Stimulated activated CD4-positive, alpha-beta T cell treated with anti-CD3 and anti-CD28 coated beads, TNF-alpha, amount 100 ng/mL, for 1 hour (primary cell): ENCODE data around the gene FANCC.

Source experiments
- DNase-seq, 3 donors: peaks; one replicate each; pipeline ENCODE4 v3.0.0-alpha.2; 2020; ENCODE audit warnings: low read depth in 3 of 3, low spot score in 1 of 3

Gene FANCC

DNA sequence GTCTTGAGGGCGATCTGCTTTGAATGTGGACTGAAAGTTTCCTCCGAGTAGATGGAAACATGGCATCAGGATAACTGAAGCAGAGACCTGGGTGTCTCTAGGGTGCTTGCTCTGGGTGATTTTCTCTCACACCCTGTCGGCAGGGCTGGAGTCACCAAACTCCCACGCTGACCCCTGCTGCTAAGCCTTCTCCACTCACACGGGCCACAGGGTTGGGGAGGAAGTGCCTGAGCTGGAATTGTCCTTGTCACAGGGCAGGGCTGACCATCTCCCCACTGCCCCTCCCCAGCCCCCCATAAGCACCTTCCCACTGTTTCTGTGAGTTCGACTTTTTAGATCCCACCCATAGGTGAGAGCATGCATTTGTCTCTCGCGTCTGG is 212.9 kb downstream of the FANCC start:
- no peak for DNase-seq

- DNase-seq: no peak
These were observed 213.5 kb downstream of the FANCC start for GRCh38 chr9:95103871-95104580.

DNA sequence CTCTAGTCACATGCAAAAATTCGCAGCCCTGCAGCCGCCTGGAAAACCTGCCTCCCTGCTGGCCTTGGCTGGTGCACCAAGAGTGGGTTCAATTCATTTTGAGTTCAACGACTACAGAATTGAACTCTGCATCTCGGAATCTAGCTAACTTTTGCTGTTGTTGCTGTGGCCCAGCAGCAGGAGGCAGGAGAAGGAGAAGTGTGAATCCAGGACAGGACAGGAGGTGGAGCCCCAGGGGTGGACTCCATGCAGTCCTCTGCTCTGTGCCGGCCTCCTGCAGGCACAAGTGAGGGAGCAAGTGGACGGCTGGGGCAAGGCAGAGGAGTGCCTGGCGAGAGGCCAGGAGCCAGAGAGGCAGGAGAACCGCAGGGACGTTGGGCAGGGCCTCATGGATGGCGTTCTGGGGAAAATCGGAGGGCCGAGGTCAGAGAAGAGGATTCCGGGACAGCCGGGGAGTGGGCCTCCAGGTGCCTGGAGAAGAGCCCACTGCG is 214.2 kb downstream of the FANCC start:
- no peak for DNase-seq

GRCh38 chr9:95102572-95102971 is 214.9 kb downstream of the FANCC start:
- no peak for DNase-seq

GRCh38 chr9:95102001-95102433 is 215.5 kb downstream of the FANCC start:
- no peak for DNase-seq

DNA sequence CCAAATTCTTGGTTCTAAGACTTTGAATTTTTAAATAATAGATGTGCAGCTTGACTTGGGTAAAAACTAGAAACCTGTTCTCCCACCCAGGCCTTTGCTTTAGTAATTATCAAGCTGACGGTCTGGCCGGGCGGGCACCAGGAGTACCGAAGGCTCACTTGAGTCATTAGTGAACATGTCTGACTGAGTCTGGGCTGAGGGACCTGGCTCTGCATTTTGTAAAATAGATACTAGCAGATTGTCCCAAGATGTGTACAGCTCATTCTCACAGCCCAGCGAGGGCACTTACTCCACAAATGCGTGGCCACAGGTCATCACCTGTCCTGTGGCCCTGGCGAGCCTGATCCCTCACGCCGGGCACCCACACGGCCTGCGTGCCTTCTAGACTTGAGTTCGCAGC is 216.2 kb downstream of the FANCC start:
- no peak for DNase-seq

- no peak for DNase-seq
These were observed 217.4 kb downstream of the FANCC start for GRCh38 chr9:95100071-95100627.

DNA sequence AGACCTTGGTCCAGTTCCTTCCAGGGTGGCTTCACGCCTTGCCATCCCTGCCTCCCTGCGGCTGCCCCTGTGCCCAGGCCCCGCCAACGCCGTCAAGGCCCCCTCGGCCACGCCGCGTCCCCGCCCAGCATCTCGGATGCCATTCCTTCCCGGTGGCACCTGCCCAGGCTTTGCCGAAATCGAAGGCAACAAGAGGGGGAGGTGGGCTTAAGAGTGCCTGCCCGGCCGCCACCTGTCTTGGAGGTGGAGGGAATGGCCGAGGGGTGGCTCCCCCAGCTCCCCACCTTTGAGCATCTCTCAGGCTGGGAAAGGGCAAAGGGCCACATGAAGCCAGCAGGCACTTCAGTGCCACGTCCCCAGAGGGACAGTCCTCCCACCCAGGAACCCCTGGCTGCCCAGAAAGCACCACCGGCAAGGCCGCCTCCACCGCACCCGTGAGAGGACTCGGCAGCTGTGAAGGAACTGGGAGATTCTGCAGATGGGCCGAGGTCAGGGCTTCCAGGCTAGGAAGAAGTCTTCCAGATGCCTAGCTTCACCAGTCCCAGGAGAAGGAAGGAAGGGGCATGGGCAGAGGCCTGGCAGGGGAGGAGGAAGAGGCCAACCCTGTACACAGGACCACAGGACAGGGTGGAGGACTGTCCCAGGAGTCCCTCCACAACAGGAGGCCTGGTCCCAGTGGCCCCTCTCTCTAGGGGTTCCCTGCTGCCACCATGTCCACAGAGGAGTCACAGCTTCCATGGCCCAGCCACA is 218.0 kb downstream of the FANCC start:
- no peak for DNase-seq

DNA sequence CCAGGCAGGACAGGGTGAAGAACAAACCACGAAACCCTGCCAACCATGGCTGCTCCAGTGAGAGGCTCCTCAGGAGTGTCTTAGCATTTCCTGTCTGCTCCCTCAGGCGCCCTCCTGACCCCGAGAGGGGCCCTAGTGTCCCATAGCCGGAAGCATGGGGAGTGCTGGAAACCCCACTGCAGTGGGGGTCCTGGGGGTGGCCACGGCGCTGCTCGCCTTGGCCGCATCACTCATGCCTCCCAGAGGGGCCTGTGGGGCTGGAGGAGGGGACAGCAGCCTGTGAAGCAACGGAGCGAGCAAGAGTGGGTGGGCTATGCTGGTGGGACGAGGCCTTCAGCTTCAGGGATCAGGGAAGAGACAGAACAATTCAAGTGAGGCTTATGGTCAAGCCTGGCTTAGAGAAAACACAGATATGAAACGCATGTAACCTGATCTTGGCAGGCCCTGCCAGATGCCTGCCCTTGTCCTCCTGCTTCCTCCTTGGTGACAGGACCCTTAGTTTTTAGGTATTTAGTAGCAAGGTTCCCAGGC is 219.1 kb downstream of the FANCC start:
- no peak for DNase-seq

DNA sequence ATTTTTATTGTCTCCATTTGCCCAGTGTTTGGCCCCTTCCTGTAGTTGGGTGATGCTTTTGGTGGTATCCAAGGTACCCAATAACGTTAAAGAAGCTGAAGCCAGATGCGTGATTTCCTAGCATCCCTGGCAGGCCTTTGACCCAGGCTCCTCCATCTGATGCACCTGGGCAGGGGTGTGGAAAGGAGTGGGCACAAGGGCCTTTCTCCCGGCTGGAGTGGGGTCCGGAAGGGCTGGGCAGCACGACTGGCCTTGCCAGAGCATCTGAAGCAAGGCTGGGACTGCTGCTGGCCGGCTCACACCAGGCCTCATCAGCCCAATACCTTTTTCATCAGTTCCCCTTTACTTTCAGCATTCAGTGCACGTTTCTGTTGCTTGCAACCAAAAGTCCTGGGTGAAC is 220.2 kb downstream of the FANCC start:
- no peak for DNase-seq

GRCh38 chr9:95096807-95097206 is 220.7 kb downstream of the FANCC start:
- no peak for DNase-seq

GRCh38 chr9:95096381-95096780 is 221.1 kb downstream of the FANCC start:
- DNase-seq: no peak

DNA sequence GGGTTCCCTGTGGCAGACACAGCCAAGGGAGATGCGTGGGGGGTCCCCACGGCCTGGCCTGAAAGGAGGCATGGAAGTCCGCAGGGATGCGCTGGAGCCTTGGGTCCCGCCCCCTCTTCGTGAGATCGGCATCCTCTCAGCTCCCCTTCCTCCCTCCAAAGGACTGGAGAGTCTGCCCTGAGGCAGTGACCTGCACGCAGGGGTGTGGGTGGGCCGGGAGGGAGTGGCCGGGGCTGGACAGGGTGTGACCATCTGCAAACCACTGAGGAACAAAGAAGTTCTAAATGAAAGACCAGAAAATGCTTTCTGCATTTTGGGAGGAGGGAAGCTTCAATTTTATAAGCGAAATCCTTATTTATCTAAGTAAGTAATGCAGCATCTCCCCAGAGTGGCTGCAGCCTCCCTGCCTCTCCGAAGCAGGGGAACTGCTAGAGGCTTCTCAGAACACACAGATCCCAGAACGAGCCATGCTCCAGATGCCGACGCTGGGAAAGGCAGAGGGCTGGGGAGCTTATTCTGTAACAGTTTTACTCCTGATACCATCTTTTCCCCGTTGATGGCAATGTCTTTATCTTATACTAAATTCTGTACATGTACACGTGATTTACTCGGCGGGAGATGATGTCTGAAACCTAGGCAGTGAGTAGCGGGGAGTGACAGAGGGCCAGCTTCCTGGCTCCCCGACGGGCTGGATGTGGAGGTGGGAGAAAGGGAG is 221.7 kb downstream of the FANCC start:
- no peak for DNase-seq

- DNase-seq: no peak
These were observed 223.5 kb downstream of the FANCC start for GRCh38 chr9:95094002-95094401.

DNA sequence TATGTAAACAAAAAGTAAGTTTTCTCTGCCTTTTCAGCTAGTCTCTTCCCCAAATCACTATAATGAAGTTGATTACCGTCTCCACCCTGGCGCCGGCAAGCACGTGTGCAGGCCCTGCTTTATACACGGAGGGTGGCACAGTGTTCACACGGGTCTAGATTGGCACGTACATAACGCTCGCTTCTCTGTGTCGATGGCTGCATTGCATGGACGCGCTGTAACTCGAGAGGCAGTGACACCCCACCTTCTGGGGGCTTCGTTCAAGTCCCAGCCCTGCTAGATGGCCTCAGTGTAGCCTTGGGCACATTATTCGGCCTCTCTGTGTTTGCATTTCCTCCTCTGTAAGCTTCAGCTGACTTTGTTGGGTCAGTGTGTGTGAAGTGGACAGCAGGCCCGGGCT is 223.9 kb downstream of the FANCC start:
- DNase-seq: no peak

GRCh38 chr9:95092262-95093072 is 225.0 kb downstream of the FANCC start:
- DNase-seq: no peak

- DNase-seq: no peak
These were observed 225.8 kb downstream of the FANCC start for GRCh38 chr9:95091601-95092261.

GRCh38 chr9:95090871-95091577 is 226.5 kb downstream of the FANCC start:
- no peak for DNase-seq

- no peak for DNase-seq
These were observed 227.3 kb downstream of the FANCC start for GRCh38 chr9:95090023-95090791.
